Prostate gland (tissue), 2 donors: Measurements from ENCODE around the gene HSP90AB1.
A peak's percentile ranks its signal among the peaks of the same experiment; 100 is the strongest.

Source experiments
- CTCF ChIP-seq, 4 experiments: fragments of 200-600 bp in 2 of 4; fragments of 450-650 bp in 2 of 4; sonication (generic) in 2 of 4; IDR thresholded peaks; 1 replicate in 3 of 4; 2 replicates in 1 of 4; pipeline ENCODE4 v1.5.1; 2016 to 2019; ENCODE audit warnings: antibody characterized with exemption in 4 of 4, mild to moderate bottlenecking in 2 of 4, moderate library complexity in 2 of 4
- POLR2A ChIP-seq: fragments of 450-650 bp; IDR thresholded peaks from one replicate; pipeline ENCODE4 v1.6.1; 2016; ENCODE audit warnings: antibody characterized with exemption, mild to moderate bottlenecking

- TF ChIP-seq CTCF (IDR thresholded peaks at IDR 0.05) (peak in 2 of 4 experiments; percentile 6 to 7), POLR2A (peak; percentile 56)
Observed at GRCh38 chr6:44219053-44219814, 27.7 kb upstream of the HSP90AB1 start.
